Activated T-helper 17 cell treated with anti-CD3 and anti-CD28 coated beads, Interleukin-2, amount 50 U/mL, for 72 hours (primary cell): ENCODE data around the gene AP3D1. TPM values are rescaled to one million over a fixed set of nuclear protein-coding genes. Genes with fewer than 3 reads are reported as not detected.
"Not testable (repeated sequence)": the region's sequence is repeated elsewhere in the genome, so short reads cannot be mapped to it uniquely, and the experiment has no call there.

ENCODE experiments used
- ATAC-seq: fragments of 150-1000 bp; cut with Tn5 transposase; replicated peaks from 2 replicates; pipeline ENCODE4 v1.10.0; 2021; ENCODE audit warnings: mild to moderate bottlenecking, moderate library complexity
- H3K27ac Mint-ChIP-seq: one replicate; pipeline ENCODE4 v1.8.0; 2022; ENCODE audit warnings: mixed read lengths
- H3K27me3 Mint-ChIP-seq: one replicate; pipeline ENCODE4 v1.8.0; 2022; ENCODE audit warnings: mixed read lengths
- H3K36me3 Mint-ChIP-seq: one replicate; pipeline ENCODE4 v1.8.0; 2022; ENCODE audit warnings: low read depth, mild to moderate bottlenecking, mixed read lengths
- H3K4me1 Mint-ChIP-seq: one replicate; pipeline ENCODE4 v1.8.0; 2022; ENCODE audit warnings: mixed read lengths
- H3K4me3 Mint-ChIP-seq: one replicate; pipeline ENCODE4 v1.8.0; 2022; ENCODE audit warnings: mild to moderate bottlenecking, mixed read lengths
- H3K9me3 Mint-ChIP-seq: one replicate; pipeline ENCODE4 v1.8.0; 2022; ENCODE audit warnings: mixed read lengths
- total RNA-seq, 2 donors: library from RNA; stranded (reverse); gene quantifications; one replicate each; pipeline ENCODE4 v1.2.3, GENCODE V29; 2022

Gene AP3D1
- total RNA-seq, 2 donors from 2014 or later: 83.6 to 108 TPM

- H3K9me3 Mint-ChIP-seq, H3K27me3 Mint-ChIP-seq, H3K4me3 Mint-ChIP-seq, H3K4me1 Mint-ChIP-seq, H3K27ac Mint-ChIP-seq, ATAC-seq: not testable (repeated sequence)
- peaks cover 64% of the 10 kb centered on the region for H3K36me3 Mint-ChIP-seq
These were observed 20.1 kb downstream of the AP3D1 start for GRCh38 chr19:2131012-2131975.

GRCh38 chr19:2129892-2130770 lies 21.2 kb downstream of the AP3D1 start:
- no peaks in the 10 kb centered on the region for H3K9me3 Mint-ChIP-seq
- no peak overlapping the region for H3K4me3 Mint-ChIP-seq
- H3K36me3 Mint-ChIP-seq: peaks cover 65% of the 10 kb centered on the region
- ATAC-seq: no peak
- H3K27me3 Mint-ChIP-seq: no peaks in the 10 kb centered on the region
- no peaks in the 10 kb centered on the region for H3K4me1 Mint-ChIP-seq
- no peak overlapping the region for H3K27ac Mint-ChIP-seq

- Mint-ChIP-seq H3K4me1 (no peaks in the 10 kb centered on the region), H3K4me3 (no peak overlapping the region), H3K9me3 (no peaks in the 10 kb centered on the region), H3K27me3 (no peaks in the 10 kb centered on the region), H3K27ac (no peak overlapping the region), H3K36me3 (peaks cover 69% of the 10 kb centered on the region)
- ATAC-seq: no peak
These were observed 21.9 kb downstream of the AP3D1 start for GRCh38 chr19:2129486-2129885.

GRCh38 chr19:2129022-2129421 lies 22.3 kb downstream of the AP3D1 start:
- no peak overlapping the region for H3K27ac Mint-ChIP-seq
- H3K36me3 Mint-ChIP-seq: peaks cover 73% of the 10 kb centered on the region
- no peak for ATAC-seq
- H3K27me3 Mint-ChIP-seq: no peaks in the 10 kb centered on the region
- no peaks in the 10 kb centered on the region for H3K4me1 Mint-ChIP-seq
- no peak overlapping the region for H3K4me3 Mint-ChIP-seq
- H3K9me3 Mint-ChIP-seq: no peaks in the 10 kb centered on the region

GRCh38 chr19:2128252-2128651 lies 23.1 kb downstream of the AP3D1 start:
- H3K27ac Mint-ChIP-seq, H3K4me3 Mint-ChIP-seq, H3K27me3 Mint-ChIP-seq, H3K9me3 Mint-ChIP-seq, ATAC-seq, H3K4me1 Mint-ChIP-seq: not testable (repeated sequence)
- peaks cover 76% of the 10 kb centered on the region for H3K36me3 Mint-ChIP-seq

GRCh38 chr19:2127758-2128157 lies 23.6 kb downstream of the AP3D1 start:
- H3K4me1 Mint-ChIP-seq: no peaks in the 10 kb centered on the region
- H3K27ac Mint-ChIP-seq: no peak overlapping the region
- H3K4me3 Mint-ChIP-seq: no peak overlapping the region
- H3K27me3 Mint-ChIP-seq: no peaks in the 10 kb centered on the region
- no peak for ATAC-seq
- no peaks in the 10 kb centered on the region for H3K9me3 Mint-ChIP-seq
- peaks cover 76% of the 10 kb centered on the region for H3K36me3 Mint-ChIP-seq

GRCh38 chr19:2126879-2127518 lies 24.4 kb downstream of the AP3D1 start:
- no peak overlapping the region for H3K4me3 Mint-ChIP-seq
- peaks cover 75% of the 10 kb centered on the region for H3K36me3 Mint-ChIP-seq
- H3K27ac Mint-ChIP-seq: no peak overlapping the region
- no peak for ATAC-seq
- H3K27me3 Mint-ChIP-seq: no peaks in the 10 kb centered on the region
- H3K4me1 Mint-ChIP-seq: no peaks in the 10 kb centered on the region
- no peaks in the 10 kb centered on the region for H3K9me3 Mint-ChIP-seq

- no peaks in the 10 kb centered on the region for H3K4me1 Mint-ChIP-seq
- peaks cover 86% of the 10 kb centered on the region for H3K36me3 Mint-ChIP-seq
- H3K4me3 Mint-ChIP-seq: no peak overlapping the region
- H3K9me3 Mint-ChIP-seq: no peaks in the 10 kb centered on the region
- no peaks in the 10 kb centered on the region for H3K27me3 Mint-ChIP-seq
- no peak overlapping the region for H3K27ac Mint-ChIP-seq
- ATAC-seq: no peak
These were observed 27.5 kb downstream of the AP3D1 start for GRCh38 chr19:2123682-2124387.

GRCh38 chr19:2122982-2123381 lies 28.4 kb downstream of the AP3D1 start:
- no peaks in the 10 kb centered on the region for H3K27me3 Mint-ChIP-seq
- H3K27ac Mint-ChIP-seq: no peak overlapping the region

GRCh38 chr19:2122251-2122650 lies 29.1 kb downstream of the AP3D1 start:
- no peak for ATAC-seq
- Mint-ChIP-seq H3K36me3 (peaks cover 93% of the 10 kb centered on the region), H3K27me3 (no peaks in the 10 kb centered on the region), H3K27ac (no peak overlapping the region), H3K4me3 (no peak overlapping the region), H3K9me3 (no peaks in the 10 kb centered on the region), H3K4me1 (no peaks in the 10 kb centered on the region)

More at GRCh38 chr19:2122982-2123381, 28.4 kb downstream of the AP3D1 start:
- Mint-ChIP-seq H3K4me3 (no peak overlapping the region), H3K9me3 (no peaks in the 10 kb centered on the region), H3K36me3 (peaks cover 93% of the 10 kb centered on the region), H3K4me1 (no peaks in the 10 kb centered on the region)
- no peak for ATAC-seq

GRCh38 chr19:2121416-2122051 lies 29.8 kb downstream of the AP3D1 start:
- no peak for ATAC-seq
- no peaks in the 10 kb centered on the region for H3K4me1 Mint-ChIP-seq
- H3K4me3 Mint-ChIP-seq: no peak overlapping the region
- no peaks in the 10 kb centered on the region for H3K9me3 Mint-ChIP-seq
- H3K36me3 Mint-ChIP-seq: peaks cover 88% of the 10 kb centered on the region
- no peak overlapping the region for H3K27ac Mint-ChIP-seq
- H3K27me3 Mint-ChIP-seq: no peaks in the 10 kb centered on the region

GRCh38 chr19:2120821-2121220 lies 30.5 kb downstream of the AP3D1 start:
- no peaks in the 10 kb centered on the region for H3K4me1 Mint-ChIP-seq
- no peaks in the 10 kb centered on the region for H3K9me3 Mint-ChIP-seq
- no peak overlapping the region for H3K27ac Mint-ChIP-seq
- peaks cover 88% of the 10 kb centered on the region for H3K36me3 Mint-ChIP-seq
- no peak overlapping the region for H3K4me3 Mint-ChIP-seq
- ATAC-seq: no peak
- H3K27me3 Mint-ChIP-seq: no peaks in the 10 kb centered on the region

- Mint-ChIP-seq H3K27ac (no peak overlapping the region), H3K9me3 (no peaks in the 10 kb centered on the region), H3K4me1 (no peaks in the 10 kb centered on the region), H3K27me3 (no peaks in the 10 kb centered on the region), H3K4me3 (no peak overlapping the region), H3K36me3 (peaks cover 88% of the 10 kb centered on the region)
- no peak for ATAC-seq
These were observed 31.2 kb downstream of the AP3D1 start for GRCh38 chr19:2119921-2120785.
